ENCODE data around the gene BCDIN3D.

- TF ChIP-seq EGR1 (IDR thresholded peaks at IDR 0.05; ENCODE audit: low read depth in 2 of 2) (no peak), CTCF (IDR thresholded peaks at IDR 0.05; ENCODE audit: low read depth, low read length, missing input control) (no peak), ZBTB33 (IDR thresholded peaks at IDR 0.05) (no peak), GABPA (IDR thresholded peaks at IDR 0.05 in 1 of 2, conservative IDR thresholded peaks at IDR 0.05 in 1 of 2) (no peak), JUND (IDR thresholded peaks at IDR 0.05) (no peak), TAF1 (conservative IDR thresholded peaks at IDR 0.05) (no peak), ATF3 (IDR thresholded peaks at IDR 0.05) (no peak), MAX (IDR thresholded peaks at IDR 0.05) (no peak), YY1 (IDR thresholded peaks at IDR 0.05) (no peak), REST (IDR thresholded peaks at IDR 0.05) (no peak), RAD21 (IDR thresholded peaks at IDR 0.05) (no peak), RXRA (IDR thresholded peaks at IDR 0.05) (no peak)
These were observed 31.4 kb upstream of the BCDIN3D start for GRCh38 chr12:49874142-49874897.
